HEK293 (cell line): ENCODE results near the gene LRRC8E.

Experiments
- BCL11A ChIP-seq: fragments of 450-650 bp; formaldehyde crosslinking; IDR thresholded peaks from 2 replicates; pipeline ENCODE4 v1.5.1; 2016; ENCODE audit warnings: low read depth, missing biosample characterization, missing genetic modification characterization
- GLI4 ChIP-seq: fragments of 450-650 bp; formaldehyde crosslinking; IDR thresholded peaks from 2 replicates; pipeline ENCODE4 v1.5.1; 2016; ENCODE audit warnings: missing biosample characterization, missing genetic modification characterization
- KLF8 ChIP-seq: fragments of 450-650 bp; formaldehyde crosslinking; IDR thresholded peaks from 2 replicates; pipeline ENCODE4 v1.5.1; 2016; ENCODE audit warnings: missing biosample characterization, missing genetic modification characterization
- MYNN ChIP-seq: fragments of 450-650 bp; formaldehyde crosslinking; IDR thresholded peaks from 2 replicates; pipeline ENCODE4 v1.5.1; 2016; ENCODE audit warnings: missing biosample characterization, missing genetic modification characterization, borderline replicate concordance
- PRDM2 ChIP-seq: fragments of 450-650 bp; formaldehyde crosslinking; IDR thresholded peaks from 2 replicates; pipeline ENCODE4 v1.5.1; 2016; ENCODE audit warnings: missing biosample characterization, missing genetic modification characterization, borderline replicate concordance
- PRDM4 ChIP-seq: fragments of 450-650 bp; formaldehyde crosslinking; IDR thresholded peaks from 2 replicates; pipeline ENCODE4 v1.5.1; 2017; ENCODE audit warnings: missing biosample characterization, missing genetic modification characterization
- ZBTB44 ChIP-seq: fragments of 450-650 bp; IDR thresholded peaks from 2 replicates; pipeline ENCODE4 v1.5.1; 2018; ENCODE audit warnings: missing biosample characterization, mild to moderate bottlenecking, missing genetic modification characterization
- ZEB2 ChIP-seq: fragments of 450-650 bp; formaldehyde crosslinking; IDR thresholded peaks from 2 replicates; pipeline ENCODE4 v1.5.1; 2016; ENCODE audit warnings: missing biosample characterization, missing genetic modification characterization
- ZNF10 ChIP-seq: fragments of 450-650 bp; formaldehyde crosslinking; IDR thresholded peaks from 2 replicates; pipeline ENCODE4 v1.5.1; 2017; ENCODE audit warnings: missing biosample characterization, missing genetic modification characterization
- ZNF112 ChIP-seq: fragments of 450-650 bp; formaldehyde crosslinking; IDR thresholded peaks from 2 replicates; pipeline ENCODE4 v1.5.0; 2017; ENCODE audit warnings: missing biosample characterization, missing genetic modification characterization
- ZNF121 ChIP-seq: fragments of 450-650 bp; formaldehyde crosslinking; IDR thresholded peaks from 2 replicates; pipeline ENCODE4 v1.5.1; 2016; ENCODE audit warnings: missing biosample characterization, missing genetic modification characterization
- ZNF18 ChIP-seq: fragments of 450-650 bp; formaldehyde crosslinking; IDR thresholded peaks from 2 replicates; pipeline ENCODE4 v1.5.1; 2016; ENCODE audit warnings: missing biosample characterization, missing genetic modification characterization
- ZNF221 ChIP-seq: fragments of 450-650 bp; formaldehyde crosslinking; IDR thresholded peaks from 2 replicates; pipeline ENCODE4 v1.5.1; 2017; ENCODE audit warnings: missing biosample characterization, missing genetic modification characterization, borderline replicate concordance
- ZNF239 ChIP-seq: fragments of 450-650 bp; formaldehyde crosslinking; IDR thresholded peaks from 2 replicates; pipeline ENCODE4 v1.5.1; 2016; ENCODE audit warnings: missing biosample characterization, missing genetic modification characterization
- ZNF335 ChIP-seq: fragments of 450-650 bp; formaldehyde crosslinking; conservative IDR thresholded peaks from 2 replicates; pipeline ENCODE4 v1.5.1; 2016; ENCODE audit warnings: missing biosample characterization, missing genetic modification characterization
- ZNF366 ChIP-seq: fragments of 450-650 bp; formaldehyde crosslinking; conservative IDR thresholded peaks from 2 replicates; pipeline ENCODE4 v1.5.1; 2016; ENCODE audit warnings: missing biosample characterization, missing genetic modification characterization
- ZNF473 ChIP-seq: fragments of 450-650 bp; formaldehyde crosslinking; IDR thresholded peaks from 2 replicates; pipeline ENCODE4 v1.5.1; 2017; ENCODE audit warnings: missing biosample characterization, missing genetic modification characterization
- ZNF623 ChIP-seq: fragments of 450-650 bp; formaldehyde crosslinking; IDR thresholded peaks from 2 replicates; pipeline ENCODE4 v1.5.1; 2016; ENCODE audit warnings: missing biosample characterization, missing genetic modification characterization
- ZNF645 ChIP-seq: fragments of 450-650 bp; formaldehyde crosslinking; IDR thresholded peaks from 2 replicates; pipeline ENCODE4; 2016; ENCODE audit warnings: missing biosample characterization, missing genetic modification characterization
- ZNF692 ChIP-seq: fragments of 450-650 bp; formaldehyde crosslinking; IDR thresholded peaks from 2 replicates; pipeline ENCODE4 v1.5.1; 2016; ENCODE audit warnings: missing biosample characterization, missing genetic modification characterization
- ZSCAN5A ChIP-seq: fragments of 450-650 bp; formaldehyde crosslinking; IDR thresholded peaks from 2 replicates; pipeline ENCODE4 v1.5.1; 2016; ENCODE audit warnings: missing biosample characterization, missing genetic modification characterization

The LRRC8E gene

GRCh38 chr19:7944177-7944761 is 56.0 kb downstream of the LRRC8E start (continued):
- peak; percentile 65; the same call in 1 of the 2 replicates for TF ChIP-seq ZSCAN5A (tag by site-specific recombination)
- TF ChIP-seq ZNF18 (tag by site-specific recombination) = peak; percentile 97
- no peak for TF ChIP-seq MYNN (tag by site-specific recombination)
- no peak for TF ChIP-seq ZNF473
- TF ChIP-seq PRDM2 (tag by site-specific recombination) = no peak
- TF ChIP-seq ZNF10 (tag by site-specific recombination) = 0 out of 2 replicates have a peak, but pooled peaks have one; percentile 29
- TF ChIP-seq KLF8 = no peak; the same call in 1 of the 2 replicates
- TF ChIP-seq ZNF645 (tag by site-specific recombination) = no peak
- no peak for TF ChIP-seq ZNF239 (tag by site-specific recombination)
- no peak for TF ChIP-seq PRDM4 (tag by site-specific recombination)
- TF ChIP-seq BCL11A = peak; percentile 15; the same call in 1 of the 2 replicates
- TF ChIP-seq ZNF112 (tag by site-specific recombination) = no peak
- peak; percentile 35; the same call in 1 of the 2 replicates for TF ChIP-seq ZNF335 (tag by site-specific recombination)
- no peak for TF ChIP-seq GLI4
- peak; percentile 54; the same call in 1 of the 2 replicates for TF ChIP-seq ZNF366 (tag by site-specific recombination)
- no peak; the same call in 1 of the 2 replicates for TF ChIP-seq ZNF623 (tag by site-specific recombination)
- TF ChIP-seq ZEB2 (tag by site-specific recombination) = peak; percentile 82
- TF ChIP-seq ZNF221 (tag by site-specific recombination) = no peak
- TF ChIP-seq ZBTB44 = 0 out of 2 replicates have a peak, but pooled peaks have one; percentile 5
- no peak for TF ChIP-seq ZNF121 (tag by site-specific recombination)
- TF ChIP-seq ZNF692 (tag by site-specific recombination) = peak; percentile 64; the same call in 1 of the 2 replicates
